A673 (cell line): Measurements from ENCODE around the gene IRS4. TPM values are rescaled to one million over a fixed set of nuclear protein-coding genes. Genes with fewer than 3 reads are reported as not detected.

Source experiments
- BruUV-seq: library from RNA; stranded (reverse); fragments of 400-500 nt; replicated peaks from 2 replicates; lab custom pipeline; 2021; lab: Mats Ljungman, UMichigan
- CTCF ChIA-PET: fragments of 300-600 bp; sonication (Branson Sonifier 250); formaldehyde crosslinking; loops from one replicate; lab custom pipeline; 2022; ENCODE audit warnings: antibody characterized with exemption; lab: Charles Lee
- POLR2A ChIA-PET: fragments of 300-600 bp; sonication (Branson Sonifier 250); formaldehyde crosslinking; loops from one replicate; lab custom pipeline; 2022; ENCODE audit warnings: antibody characterized with exemption; ENCODE audit not compliant: low non-redundant PET; lab: Charles Lee
- DNase-seq: peaks from one replicate; pipeline ENCODE4 v3.0.0-alpha.2; 2015; ENCODE audit warnings: low spot score
- H3K27ac ChIP-seq: fragments of 200-600 bp; sonication (generic); 2 replicates; pipeline ENCODE4 v1.5.1; 2016; ENCODE audit warnings: mixed run types, low read depth, mild to moderate bottlenecking, mixed read lengths, antibody characterized with exemption, low read length; ENCODE audit not compliant: poor library complexity, severe bottlenecking
- H3K27me3 ChIP-seq: fragments of 200-600 bp; sonication (generic); replicated peaks from 2 replicates; pipeline ENCODE4 v1.6.1; 2017; ENCODE audit warnings: mixed run types, low read depth, mild to moderate bottlenecking, mixed read lengths, antibody characterized with exemption, low read length; ENCODE audit not compliant: insufficient read depth, poor library complexity
- H3K36me3 ChIP-seq: fragments of 200-600 bp; sonication (generic); 2 replicates; pipeline ENCODE4 v1.6.1; 2016; ENCODE audit warnings: mixed run types, mild to moderate bottlenecking, mixed read lengths, antibody characterized with exemption, low read length; ENCODE audit not compliant: insufficient read depth, poor library complexity, severe bottlenecking
- H3K4me1 ChIP-seq: fragments of 200-600 bp; sonication (generic); 2 replicates; pipeline ENCODE4 v1.6.1; 2017; ENCODE audit warnings: mixed run types, mild to moderate bottlenecking, mixed read lengths, antibody characterized with exemption, low read length; ENCODE audit not compliant: insufficient read depth, poor library complexity, severe bottlenecking
- H3K4me3 ChIP-seq: fragments of 200-600 bp; sonication (generic); 2 replicates; pipeline ENCODE4 v1.5.1; 2016; ENCODE audit warnings: low read depth, mixed run types, mild to moderate bottlenecking, mixed read lengths, low read length; ENCODE audit not compliant: poor library complexity, severe bottlenecking
- H3K9me3 ChIP-seq: fragments of 200-600 bp; sonication (generic); 2 replicates; pipeline ENCODE4 v1.6.1; 2016; ENCODE audit warnings: mixed run types, low read depth, mild to moderate bottlenecking, mixed read lengths, antibody characterized with exemption, low read length; ENCODE audit not compliant: poor library complexity, severe bottlenecking
- CTCF ChIP-seq: fragments of 300-800, 200-600 bp; sonication (generic); conservative IDR thresholded peaks from 2 replicates; pipeline ENCODE4 v1.5.1; 2017; ENCODE audit warnings: low read depth, mild to moderate bottlenecking, antibody characterized with exemption, low read length, moderate library complexity, mixed read lengths
- EZH2 ChIP-seq: fragments of 200-600 bp; sonication (generic); IDR thresholded peaks from 2 replicates; pipeline ENCODE4 v1.6.1; 2017; ENCODE audit warnings: borderline replicate concordance, low read depth, mild to moderate bottlenecking, mixed read lengths, antibody characterized with exemption, low read length; ENCODE audit not compliant: poor library complexity, severe bottlenecking
- intact Hi-C: fragments of 100-400 bp; cut with micrococcal nuclease; formaldehyde crosslinking; loops from one replicate; pipeline ENCODE4 v1.10.0; 2022; ENCODE audit not compliant: unreplicated experiment
- total RNA-seq: library from RNA; stranded (reverse); gene quantifications from 2 replicates; pipeline ENCODE4 v1.2.3, GENCODE V29; 2021

IRS4 gene
- total RNA-seq, 1 experiment from 2014 or later, result not detected

GRCh38 chrX:108731153-108731552, 5.2 kb downstream of the IRS4 start:
- Histone ChIP-seq H3K27me3 (peaks cover 91% of the 10 kb centered on the region), H3K9me3 (no peaks in the 10 kb centered on the region)
- BruUV-seq, result no TSS peak

GRCh38 chrX:108726748-108727147, 9.6 kb downstream of the IRS4 start:
- Histone ChIP-seq H3K27ac (no peak overlapping the region), H3K4me1 (no peaks in the 10 kb centered on the region), H3K9me3 (no peaks in the 10 kb centered on the region), H3K36me3 (no peaks in the 10 kb centered on the region), H3K4me3 (no peak overlapping the region), H3K27me3 (peaks cover 59% of the 10 kb centered on the region)
- intact Hi-C loops, result no loop called here
- no peak for DNase-seq
- ChIA-PET CTCF (no interaction called here), POLR2A (interaction anchor here (0.6 kb wide), 1 partner anchor 206 kb away, joined by 3 read pairs; no protein-coding TSS in a partner anchor)
- TF ChIP-seq CTCF (no peak), EZH2 (no peak)
- no TSS peak for BruUV-seq

More at GRCh38 chrX:108731153-108731552, 5.2 kb downstream of the IRS4 start:
- H3K4me3 ChIP-seq, result no peak overlapping the region
- ChIA-PET CTCF (no interaction called here), POLR2A (no interaction called here)
- no peaks in the 10 kb centered on the region for H3K36me3 ChIP-seq
- no peak for TF ChIP-seq CTCF
- TF ChIP-seq EZH2, result no peak
- intact Hi-C loops, result no loop called here
- no peak for DNase-seq
- H3K27ac ChIP-seq, result no peak overlapping the region
- H3K4me1 ChIP-seq, result no peaks in the 10 kb centered on the region

GRCh38 chrX:108722561-108722960, 13.8 kb downstream of the IRS4 start:
- DNase-seq, result no peak
- ChIA-PET POLR2A (no interaction called here), CTCF (no interaction called here)
- H3K27me3 ChIP-seq, result peaks cover 20% of the 10 kb centered on the region
- H3K36me3 ChIP-seq, result no peaks in the 10 kb centered on the region
- intact Hi-C loops, result no loop called here
- H3K27ac ChIP-seq, result no peak overlapping the region
- BruUV-seq, result no TSS peak
- no peaks in the 10 kb centered on the region for H3K9me3 ChIP-seq
- no peaks in the 10 kb centered on the region for H3K4me1 ChIP-seq
- no peak for TF ChIP-seq CTCF
- TF ChIP-seq EZH2, result no peak
- H3K4me3 ChIP-seq, result no peak overlapping the region
